Embryonic facial prominence (tissue), 1 donor: Measurements from ENCODE around the gene TRAP1.
"Not testable (repeated sequence)": the region's sequence is repeated elsewhere in the genome, so short reads cannot be mapped to it uniquely, and the experiment has no call there.

Experiments
- DNase-seq: peaks from one replicate; pipeline ENCODE4 v3.0.0-alpha.2; 2016; ENCODE audit errors: extremely low spot score

Gene TRAP1

DNA sequence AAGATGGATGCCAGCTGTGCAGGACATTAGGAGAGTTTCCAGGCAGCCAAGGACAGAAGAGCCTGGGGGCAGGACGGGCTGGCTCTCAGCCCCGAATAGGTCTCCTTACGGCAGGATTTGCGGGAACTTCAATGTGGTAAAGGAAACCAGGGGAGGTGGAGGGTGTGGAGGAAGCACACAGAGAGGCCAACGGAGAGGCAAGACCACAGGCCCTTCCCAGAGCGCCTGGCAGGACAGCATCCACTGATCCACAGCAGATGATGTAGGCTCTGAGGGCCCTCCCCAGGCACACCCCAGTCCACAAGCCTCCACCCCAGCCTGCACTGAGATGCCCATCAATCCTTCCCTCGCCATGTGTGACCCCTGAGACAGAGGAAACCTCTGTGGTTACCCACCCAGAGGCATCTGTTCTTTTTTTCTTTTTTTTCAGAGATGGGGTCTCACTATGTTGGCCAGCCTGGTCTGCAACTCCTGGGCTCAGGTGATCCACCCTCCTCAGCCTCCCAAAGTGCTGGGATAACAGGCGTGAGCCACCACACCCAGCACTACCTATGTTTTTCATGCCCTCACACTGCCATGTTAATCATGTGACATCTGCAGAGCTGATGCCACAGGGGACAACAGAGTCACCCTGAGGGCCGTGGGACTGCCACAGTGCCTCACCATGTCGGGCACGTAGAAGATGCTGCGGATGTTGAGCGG is 43.5 kb downstream of the TRAP1 start:
- DNase-seq, result no peak

DNA sequence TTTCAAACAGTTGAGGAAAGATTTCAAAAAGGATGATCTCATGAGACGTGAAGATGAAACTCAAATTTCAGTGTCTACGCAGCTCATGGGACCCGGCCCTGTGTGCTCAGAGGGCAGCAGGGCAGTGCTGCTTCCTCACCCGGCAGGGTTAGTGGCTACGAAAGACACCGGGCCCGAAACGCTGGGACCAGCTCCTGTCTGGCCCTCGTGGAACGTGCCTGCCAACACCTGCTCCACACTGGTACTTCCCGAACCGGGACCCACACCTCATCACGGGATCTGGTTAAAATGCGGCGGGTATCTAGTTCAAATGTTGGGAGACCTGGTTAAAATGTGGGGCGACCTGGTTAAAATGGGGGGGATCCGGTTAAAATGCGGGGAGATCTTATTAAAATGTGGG is 44.1 kb downstream of the TRAP1 start:
- no peak for DNase-seq

DNA sequence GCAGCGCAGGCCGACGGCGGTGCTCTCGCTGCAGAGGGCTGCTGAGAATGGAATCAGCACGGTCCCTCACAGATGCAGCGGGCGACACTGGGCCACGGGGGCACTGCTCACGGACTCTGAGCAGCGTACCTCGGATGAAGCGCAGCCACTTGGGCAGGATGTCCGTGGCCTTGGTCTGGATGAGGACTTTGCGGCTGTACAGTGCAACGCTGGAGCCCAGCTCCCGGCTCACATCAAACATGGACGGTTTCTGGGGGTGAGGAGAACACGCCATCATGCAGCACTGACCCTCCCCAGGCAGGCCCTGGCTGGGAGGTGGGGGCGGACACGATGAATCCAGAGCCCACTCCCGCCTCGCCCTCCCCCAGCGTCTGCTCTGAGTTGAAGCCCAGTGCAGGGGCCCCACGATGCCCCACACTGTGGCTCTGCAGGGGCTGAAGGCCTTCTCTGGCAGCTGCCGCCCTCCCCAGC is 44.7 kb downstream of the TRAP1 start:
- no peak for DNase-seq

DNA sequence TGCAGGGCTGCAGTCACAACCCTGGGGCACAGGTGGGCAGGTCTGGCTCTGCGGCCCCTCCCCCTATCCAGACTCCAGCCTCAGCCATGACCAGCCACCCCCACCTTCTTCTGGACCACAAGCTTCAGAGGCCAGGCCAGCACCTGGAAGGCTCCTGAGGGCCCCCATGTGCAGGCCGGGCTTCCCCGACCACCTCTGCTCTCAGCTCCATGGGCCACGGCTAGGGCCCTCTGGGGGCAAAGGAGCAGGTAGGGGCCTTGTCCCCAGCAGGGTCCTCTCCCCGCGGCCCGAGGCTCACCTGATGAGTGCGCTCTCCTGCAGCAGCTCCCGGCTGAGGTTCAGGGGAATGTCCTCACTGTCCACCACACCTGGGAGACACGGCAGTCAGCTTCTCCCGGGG is 45.9 kb downstream of the TRAP1 start:
- DNase-seq, result no peak

GRCh38 chr16:3670711-3671110 is 46.6 kb downstream of the TRAP1 start:
- no peak for DNase-seq

- no peak for DNase-seq
Observed at GRCh38 chr16:3669082-3669481, 48.2 kb downstream of the TRAP1 start.

DNA sequence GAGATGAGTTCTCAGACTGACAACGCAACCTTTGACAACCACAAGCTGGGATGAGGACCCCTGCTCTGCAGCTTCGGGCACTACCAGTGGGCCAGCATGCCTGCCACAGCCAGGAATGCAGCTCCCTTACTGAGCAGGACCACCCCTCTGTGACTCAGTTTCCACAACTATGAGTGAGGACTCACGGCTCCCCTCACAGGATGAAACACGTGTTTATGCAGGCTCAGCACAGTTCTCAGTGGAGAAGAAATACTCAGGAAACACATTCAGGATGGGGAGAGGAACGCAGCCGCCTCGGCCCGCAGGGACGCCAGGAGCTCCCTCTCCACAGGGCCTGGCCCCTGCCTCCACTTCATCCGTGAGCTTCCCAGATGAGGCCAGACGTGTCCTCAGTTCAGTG is 48.7 kb downstream of the TRAP1 start:
- DNase-seq, result no peak

GRCh38 chr16:3665508-3665907 is 51.8 kb downstream of the TRAP1 start:
- DNase-seq, result no peak

DNA sequence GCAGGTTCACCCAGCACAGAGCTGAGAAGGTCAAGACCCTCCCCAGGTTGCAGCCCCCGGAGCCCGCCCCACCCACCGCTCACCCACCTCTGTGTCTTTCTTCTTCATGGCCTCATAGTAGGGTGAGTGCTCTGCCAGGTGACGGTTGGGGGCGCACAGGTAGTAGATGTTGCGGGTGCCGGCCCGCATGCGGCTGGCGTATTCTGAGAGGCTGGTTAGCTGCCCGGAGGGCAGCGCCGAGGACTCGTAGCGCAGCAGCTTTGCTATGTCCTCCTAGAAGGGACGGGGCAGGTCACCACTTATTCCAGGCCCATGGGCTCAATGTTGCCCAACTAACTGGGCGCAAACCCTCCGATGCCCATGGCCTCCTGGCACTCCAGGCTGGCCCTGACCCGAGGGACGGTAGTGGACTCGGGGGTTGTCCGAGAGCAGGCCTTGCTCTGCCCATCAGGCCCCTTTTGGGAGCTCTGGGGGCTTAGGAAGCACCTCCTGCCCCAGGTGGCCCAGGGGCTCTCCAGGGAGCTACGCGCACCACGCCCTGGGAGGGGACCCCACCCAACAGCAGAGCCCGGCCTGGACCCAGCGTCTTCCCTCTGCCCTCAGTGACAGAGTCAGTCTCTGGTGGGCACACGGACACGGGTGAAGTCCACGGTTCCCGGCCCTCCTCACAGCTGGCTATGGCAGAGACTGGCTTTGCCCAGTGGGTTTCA is 53.0 kb downstream of the TRAP1 start:
- DNase-seq, result no peak

GRCh38 chr16:3662601-3663000 is 54.7 kb downstream of the TRAP1 start:
- no peak for DNase-seq

GRCh38 chr16:3661922-3662321 is 55.4 kb downstream of the TRAP1 start:
- DNase-seq, result no peak

DNA sequence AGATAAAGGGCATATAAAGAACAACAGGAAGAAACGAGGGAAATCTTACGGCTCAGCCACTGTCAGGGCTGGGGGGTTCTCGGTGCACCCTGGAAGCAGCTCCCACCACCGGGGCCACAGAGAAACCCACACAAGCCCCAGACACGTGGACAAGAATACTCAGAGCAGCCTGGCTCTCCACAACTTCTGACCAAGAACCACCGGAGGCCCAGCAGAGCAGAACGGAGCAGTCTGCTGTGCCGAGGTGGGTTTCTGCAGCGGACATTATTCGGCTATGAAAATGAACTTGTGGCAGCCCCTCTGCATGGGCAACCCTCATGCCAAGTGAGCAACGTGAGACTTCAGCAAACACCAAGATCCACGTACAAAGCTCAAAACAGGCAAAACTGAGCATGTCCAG is 56.0 kb downstream of the TRAP1 start:
- DNase-seq, result no peak

GRCh38 chr16:3659251-3659650 is 58.1 kb downstream of the TRAP1 start:
- no peak for DNase-seq

DNA sequence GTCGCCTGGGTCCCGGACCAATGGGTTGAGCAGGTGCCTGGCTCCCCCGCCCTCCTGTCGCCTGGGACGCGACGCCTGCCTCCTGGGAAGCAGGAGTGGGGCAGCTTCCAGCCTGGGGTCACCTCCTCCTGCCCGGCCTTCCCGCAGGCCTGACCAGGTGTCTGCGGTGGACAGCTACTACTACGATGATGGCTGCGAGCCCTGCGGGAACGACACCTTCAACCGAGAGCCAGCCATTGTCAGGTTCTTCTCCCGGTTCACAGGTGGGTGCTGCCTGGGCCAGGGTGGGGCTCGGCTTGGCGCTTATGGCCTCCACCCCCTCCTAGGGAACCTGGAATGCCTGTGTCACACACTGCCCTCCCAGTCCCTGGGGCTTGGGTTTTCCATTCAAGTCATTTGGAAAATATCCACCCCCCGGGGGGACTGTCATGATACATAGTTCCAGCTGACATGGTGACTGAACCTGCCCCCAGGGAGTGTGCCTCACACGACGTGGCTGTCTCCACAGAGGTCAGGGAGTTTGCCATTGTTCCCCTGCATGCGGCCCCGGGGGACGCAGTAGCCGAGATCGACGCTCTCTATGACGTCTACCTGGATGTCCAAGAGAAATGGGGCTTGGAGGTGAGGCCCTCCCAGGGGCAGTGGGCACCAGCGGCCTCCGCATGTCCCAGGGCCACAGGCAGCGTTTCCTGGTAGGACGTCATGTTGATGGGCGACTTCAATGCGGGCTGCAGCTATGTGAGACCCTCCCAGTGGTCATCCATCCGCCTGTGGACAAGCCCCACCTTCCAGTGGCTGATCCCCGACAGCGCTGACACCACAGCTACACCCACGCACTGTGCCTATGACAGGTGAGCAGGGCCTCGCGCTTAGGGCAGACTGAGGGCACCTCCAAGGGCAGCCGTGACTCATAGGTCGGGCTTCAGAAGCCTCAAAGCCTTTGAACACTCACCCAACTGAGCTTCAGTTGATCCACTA is 60.5 kb downstream of the TRAP1 start:
- no peak for DNase-seq

DNA sequence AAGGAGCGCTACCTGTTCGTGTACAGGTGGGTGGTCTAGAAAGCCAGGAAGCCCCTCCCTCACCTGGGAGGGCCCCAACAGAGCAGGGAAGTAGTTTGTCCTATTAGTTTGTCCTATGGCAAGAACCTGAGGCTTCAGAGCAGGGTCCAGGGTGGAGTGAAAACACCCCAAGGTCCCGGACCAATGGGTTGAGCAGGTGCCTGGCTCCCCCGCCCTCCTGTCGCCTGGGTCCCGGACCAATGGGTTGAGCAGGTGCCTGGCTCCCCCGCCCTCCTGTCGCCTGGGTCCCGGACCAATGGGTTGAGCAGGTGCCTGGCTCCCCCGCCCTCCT is 61.2 kb downstream of the TRAP1 start:
- not testable (repeated sequence) for DNase-seq

GRCh38 chr16:3655396-3656159 is 61.7 kb downstream of the TRAP1 start:
- DNase-seq, result no peak

GRCh38 chr16:3655030-3655395 is 62.3 kb downstream of the TRAP1 start:
- no peak for DNase-seq

DNA sequence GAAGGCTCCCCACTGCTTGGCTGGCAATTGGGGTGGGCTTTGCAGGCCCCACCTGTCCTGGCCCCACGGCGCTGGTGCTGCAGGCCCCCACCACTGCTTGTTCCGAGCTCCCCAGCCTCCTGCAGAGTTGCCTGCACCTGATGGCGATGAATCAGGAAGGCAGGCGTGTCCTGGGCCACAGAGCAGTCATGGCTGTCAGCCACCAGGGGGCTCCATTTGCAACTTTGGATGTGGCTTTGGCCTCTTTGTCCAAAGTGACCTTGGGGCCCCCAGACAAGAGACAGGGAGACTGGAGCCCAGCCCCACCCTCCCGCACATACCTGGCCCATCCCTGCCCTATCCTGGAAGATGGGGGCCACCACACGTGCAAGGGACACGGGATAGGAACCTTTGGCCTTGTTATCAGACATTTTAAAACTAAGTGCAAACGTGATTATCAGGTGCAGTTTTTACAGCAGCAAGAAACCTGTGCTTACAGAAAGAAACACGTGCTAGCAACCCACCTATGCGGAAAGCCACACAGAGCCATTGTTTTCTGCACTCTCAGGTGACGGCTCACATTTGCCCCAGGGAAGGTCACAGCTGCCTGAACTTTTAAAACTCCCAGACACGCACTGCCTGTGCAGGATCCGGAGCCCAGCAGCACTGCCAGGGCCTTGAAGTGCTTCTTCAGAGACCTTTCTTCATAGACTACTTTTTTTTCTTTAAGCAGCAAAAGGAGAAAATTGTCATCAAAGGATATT is 62.9 kb downstream of the TRAP1 start, which contains the start of gene DNASE1:
Gene DNASE1 (plus strand): TSS at position 443 of the 743 bp plus-strand sequence. CDS start 683 bp downstream, outside the sequence.
- no peak for DNase-seq

- no peak for DNase-seq
Observed at GRCh38 chr16:3652373-3653195, 64.7 kb downstream of the TRAP1 start.
